ENCODE results near the gene CLASP1. TPM values are rescaled to one million over a fixed set of nuclear protein-coding genes. Genes with fewer than 3 reads are reported as not detected.

The CLASP1 gene
- total RNA-seq, 1 donor from 2014 or later = 110 TPM

GRCh38 chr2:121483846-121484245 is 165.4 kb downstream of the CLASP1 start:
- Mint-ChIP-seq H3K4me3 (no peak overlapping the region), H3K27ac (no peak overlapping the region), H3K4me1 (peaks cover 18% of the 10 kb centered on the region), H3K36me3 (peaks cover 7% of the 10 kb centered on the region), H3K27me3 (ENCODE audit: insufficient read depth, low read depth) (no peaks in the 10 kb centered on the region), H3K9me3 (no peaks in the 10 kb centered on the region)
- H3K4me3 ChIP-seq = no peak overlapping the region
- H3K9me3 ChIP-seq (ENCODE audit: low read depth) = no peaks in the 10 kb centered on the region
- H3F3A ChIP-seq (ENCODE audit: low read depth) = peaks cover 17% of the 10 kb centered on the region
- DNase-seq (ENCODE audit: low spot score) = no peak
- no peak overlapping the region for H3K27ac ChIP-seq
- peaks cover 36% of the 10 kb centered on the region for H3K79me2 ChIP-seq (ENCODE audit: low read depth)
- no peak overlapping the region for H3K9ac ChIP-seq
- peaks cover 33% of the 10 kb centered on the region for H3K4me1 ChIP-seq
- H2AFZ ChIP-seq (replicated peaks) = no peak overlapping the region
- no peaks in the 10 kb centered on the region for H3K27me3 ChIP-seq
- H3K4me2 ChIP-seq = no peak overlapping the region
- peaks cover 34% of the 10 kb centered on the region for H4K20me1 ChIP-seq (ENCODE audit: low read depth)
- TF ChIP-seq EZH2phosphoT487 (IDR thresholded peaks at IDR 0.05) = no peak
- TF ChIP-seq, protein P1, sequence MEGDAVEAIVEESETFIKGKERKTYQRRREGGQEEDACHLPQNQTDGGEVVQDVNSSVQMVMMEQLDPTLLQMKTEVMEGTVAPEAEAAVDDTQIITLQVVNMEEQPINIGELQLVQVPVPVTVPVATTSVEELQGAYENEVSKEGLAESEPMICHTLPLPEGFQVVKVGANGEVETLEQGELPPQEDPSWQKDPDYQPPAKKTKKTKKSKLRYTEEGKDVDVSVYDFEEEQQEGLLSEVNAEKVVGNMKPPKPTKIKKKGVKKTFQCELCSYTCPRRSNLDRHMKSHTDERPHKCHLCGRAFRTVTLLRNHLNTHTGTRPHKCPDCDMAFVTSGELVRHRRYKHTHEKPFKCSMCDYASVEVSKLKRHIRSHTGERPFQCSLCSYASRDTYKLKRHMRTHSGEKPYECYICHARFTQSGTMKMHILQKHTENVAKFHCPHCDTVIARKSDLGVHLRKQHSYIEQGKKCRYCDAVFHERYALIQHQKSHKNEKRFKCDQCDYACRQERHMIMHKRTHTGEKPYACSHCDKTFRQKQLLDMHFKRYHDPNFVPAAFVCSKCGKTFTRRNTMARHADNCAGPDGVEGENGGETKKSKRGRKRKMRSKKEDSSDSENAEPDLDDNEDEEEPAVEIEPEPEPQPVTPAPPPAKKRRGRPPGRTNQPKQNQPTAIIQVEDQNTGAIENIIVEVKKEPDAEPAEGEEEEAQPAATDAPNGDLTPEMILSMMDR (IDR thresholded peaks at IDR 0.05) = no peak
- no peak for TF ChIP-seq EZH2 (IDR thresholded peaks at IDR 0.05)
- no peaks in the 10 kb centered on the region for H3K36me3 ChIP-seq

- Histone ChIP-seq H3K79me2 (ENCODE audit: low read depth) (peaks cover 39% of the 10 kb centered on the region), H3K9ac (no peak overlapping the region), H3K4me2 (no peak overlapping the region), H4K20me1 (ENCODE audit: low read depth) (peaks cover 34% of the 10 kb centered on the region), H3F3A (ENCODE audit: low read depth) (peaks cover 20% of the 10 kb centered on the region), H3K9me3 (ENCODE audit: low read depth) (no peaks in the 10 kb centered on the region), H3K36me3 (no peaks in the 10 kb centered on the region), H3K27ac (no peak overlapping the region), H3K27me3 (no peaks in the 10 kb centered on the region), H3K4me3 (no peak overlapping the region), H3K4me1 (peaks cover 33% of the 10 kb centered on the region), H2AFZ (replicated peaks) (no peak overlapping the region)
- no peak for DNase-seq (ENCODE audit: low spot score)
- peaks cover 7% of the 10 kb centered on the region for H3K36me3 Mint-ChIP-seq
- no peaks in the 10 kb centered on the region for H3K27me3 Mint-ChIP-seq (ENCODE audit: insufficient read depth, low read depth)
- no peaks in the 10 kb centered on the region for H3K9me3 Mint-ChIP-seq
- H3K27ac Mint-ChIP-seq = no peak overlapping the region
- TF ChIP-seq EZH2phosphoT487 (IDR thresholded peaks at IDR 0.05) (no peak), EZH2 (IDR thresholded peaks at IDR 0.05) (no peak)
- TF ChIP-seq, protein P1 (IDR thresholded peaks at IDR 0.05) = no peak
- H3K4me3 Mint-ChIP-seq = no peak overlapping the region
- H3K4me1 Mint-ChIP-seq = peaks cover 18% of the 10 kb centered on the region
These were observed 166.2 kb downstream of the CLASP1 start for GRCh38 chr2:121483021-121483420.

GRCh38 chr2:121480826-121481225 is 168.4 kb downstream of the CLASP1 start:
- H3K27ac ChIP-seq = no peak overlapping the region

More at GRCh38 chr2:121480826-121481225, 168.4 kb downstream of the CLASP1 start:
- TF ChIP-seq EZH2 (IDR thresholded peaks at IDR 0.05) (no peak), EZH2phosphoT487 (IDR thresholded peaks at IDR 0.05) (no peak)
- TF ChIP-seq, protein P1 (IDR thresholded peaks at IDR 0.05) = no peak
- H3K27me3 ChIP-seq = no peaks in the 10 kb centered on the region
- peaks cover 54% of the 10 kb centered on the region for H3K4me1 ChIP-seq
- no peaks in the 10 kb centered on the region for H3K9me3 ChIP-seq (ENCODE audit: low read depth)
- Mint-ChIP-seq H3K4me3 (no peak overlapping the region), H3K36me3 (peaks cover 7% of the 10 kb centered on the region), H3K9me3 (no peaks in the 10 kb centered on the region), H3K4me1 (peaks cover 34% of the 10 kb centered on the region), H3K27me3 (ENCODE audit: insufficient read depth, low read depth) (no peaks in the 10 kb centered on the region), H3K27ac (no peak overlapping the region)
- H2AFZ ChIP-seq (replicated peaks) = no peak overlapping the region
- peaks cover 28% of the 10 kb centered on the region for H3K79me2 ChIP-seq (ENCODE audit: low read depth)
- peaks cover 41% of the 10 kb centered on the region for H3F3A ChIP-seq (ENCODE audit: low read depth)
- no peak for DNase-seq (ENCODE audit: low spot score)
- H3K4me3 ChIP-seq = no peak overlapping the region
- no peaks in the 10 kb centered on the region for H3K36me3 ChIP-seq
- H4K20me1 ChIP-seq (ENCODE audit: low read depth) = peaks cover 50% of the 10 kb centered on the region
- no peak overlapping the region for H3K9ac ChIP-seq
- H3K4me2 ChIP-seq = no peak overlapping the region
